HPDE6-E6E7 (cell line): ENCODE data around the gene RFC1.
"Not testable (repeated sequence)": the region's sequence is repeated elsewhere in the genome, so short reads cannot be mapped to it uniquely, and the experiment has no call there.

ENCODE experiments used
- DNase-seq: peaks from one replicate; pipeline ENCODE4 v3.0.0; 2011; ENCODE audit warnings: missing footprints; ENCODE audit errors: extremely low spot score

RFC1 gene

GRCh38 chr4:39365830-39366771, at the start of gene RFC1:
Gene RFC1 (minus strand): TSS chr4:39366362. CDS start chr4:39366241, 121 bp downstream.
- peak; percentile 83 for DNase-seq

DNA sequence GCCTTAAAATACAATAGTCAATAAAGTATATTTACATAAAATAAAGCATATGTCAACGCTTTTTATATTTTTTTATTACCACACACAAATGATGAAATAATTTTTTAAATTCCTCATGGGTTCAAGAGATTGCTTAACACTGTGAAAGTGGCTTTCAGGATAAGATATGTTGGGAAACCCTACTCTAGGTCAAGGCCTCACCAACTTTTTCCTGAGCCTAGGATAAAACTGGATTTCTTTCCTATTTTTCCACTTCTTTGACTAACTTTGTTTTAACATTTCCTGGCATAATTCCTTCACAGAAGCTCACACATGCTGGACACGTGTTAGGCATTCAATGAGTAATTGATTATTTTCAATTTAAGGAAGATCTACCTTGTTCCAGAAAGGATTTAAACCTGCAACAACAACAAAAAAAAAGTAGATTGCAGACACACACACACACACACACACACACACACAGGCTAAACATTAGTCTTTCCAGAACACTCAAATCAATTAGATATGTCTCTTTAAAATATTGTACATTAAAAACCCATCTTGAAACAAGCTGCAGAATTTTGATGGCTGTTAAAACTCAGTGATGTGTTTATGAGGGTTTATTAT, 49.6 kb upstream of the RFC1 start:
- no peak for DNase-seq

DNA sequence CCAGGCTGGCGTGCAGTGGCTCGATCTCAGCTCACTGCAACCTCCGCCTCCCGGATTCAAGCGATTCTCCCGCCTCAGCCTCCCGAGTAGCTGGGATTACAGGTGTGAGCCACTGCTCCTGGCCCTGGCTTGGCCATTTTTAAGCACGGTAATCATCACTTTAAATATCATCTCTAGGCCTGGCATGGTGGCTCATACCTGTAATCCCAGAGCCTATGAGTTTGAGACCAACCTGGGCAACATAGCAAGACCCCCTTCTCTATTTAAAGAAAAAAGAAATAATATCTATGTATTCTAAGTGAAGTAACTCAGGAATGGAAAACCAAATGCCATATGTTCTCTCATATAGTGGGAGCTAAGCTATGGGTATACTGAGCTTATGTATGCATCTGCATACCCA, 45.4 kb upstream of the RFC1 start:
- not testable (repeated sequence) for DNase-seq

DNA sequence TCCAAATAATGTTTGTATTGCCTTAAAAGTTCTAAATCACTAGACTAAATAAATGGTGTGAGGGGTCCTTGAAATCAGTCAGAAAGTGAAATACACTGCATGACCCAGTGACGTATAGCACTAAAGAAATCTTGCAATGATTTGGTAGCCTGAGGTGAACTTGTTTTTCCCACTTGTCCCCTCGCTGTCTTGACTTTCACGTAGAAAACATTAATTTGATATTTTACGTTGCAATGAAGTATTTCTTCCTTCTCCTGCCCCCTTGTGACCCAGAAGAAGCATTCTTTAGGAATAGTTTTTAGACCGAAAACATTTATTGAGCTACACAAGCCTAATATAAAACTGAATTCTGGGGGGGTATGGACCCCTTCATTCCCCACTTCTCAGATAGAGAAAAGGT, 44.3 kb upstream of the RFC1 start:
- no peak for DNase-seq

DNA sequence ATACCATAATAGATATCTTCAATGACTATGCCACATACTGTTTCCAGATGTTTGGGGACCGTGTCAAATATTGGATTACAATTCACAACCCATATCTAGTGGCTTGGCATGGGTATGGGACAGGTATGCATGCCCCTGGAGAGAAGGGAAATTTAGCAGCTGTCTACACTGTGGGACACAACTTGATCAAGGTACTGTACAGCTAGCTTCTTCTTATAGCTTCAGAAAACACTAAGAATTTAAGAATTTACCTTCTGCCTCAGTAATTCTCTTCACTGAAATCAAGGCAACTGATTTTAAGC, 41.4 kb upstream of the RFC1 start:
- no peak for DNase-seq

GRCh38 chr4:39406763-39407583, 40.8 kb upstream of the RFC1 start, which contains the start of gene KLB:
Gene KLB (plus strand): TSS chr4:39406930. CDS start chr4:39406950, 20 bp downstream.
- no peak for DNase-seq

DNA sequence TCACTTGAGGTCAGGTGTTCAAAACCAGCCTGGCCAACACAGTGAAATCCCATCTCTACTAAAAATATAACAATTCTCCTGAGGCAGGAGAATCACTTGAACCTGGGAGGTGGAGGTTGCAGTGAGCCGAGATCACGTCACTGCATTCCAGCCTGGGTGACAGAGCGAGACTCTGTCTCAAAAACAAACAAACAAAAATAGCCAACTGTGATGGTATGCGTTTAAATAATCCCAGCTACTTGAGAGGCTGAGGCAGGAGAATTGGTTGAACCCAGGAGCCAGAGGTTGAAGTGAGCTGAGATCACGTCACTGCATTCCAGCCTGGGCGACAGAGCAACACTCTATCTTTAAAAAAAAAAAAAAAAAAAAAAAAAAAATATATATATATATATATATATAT, 35.5 kb upstream of the RFC1 start:
- DNase-seq, result not testable (repeated sequence)

DNA sequence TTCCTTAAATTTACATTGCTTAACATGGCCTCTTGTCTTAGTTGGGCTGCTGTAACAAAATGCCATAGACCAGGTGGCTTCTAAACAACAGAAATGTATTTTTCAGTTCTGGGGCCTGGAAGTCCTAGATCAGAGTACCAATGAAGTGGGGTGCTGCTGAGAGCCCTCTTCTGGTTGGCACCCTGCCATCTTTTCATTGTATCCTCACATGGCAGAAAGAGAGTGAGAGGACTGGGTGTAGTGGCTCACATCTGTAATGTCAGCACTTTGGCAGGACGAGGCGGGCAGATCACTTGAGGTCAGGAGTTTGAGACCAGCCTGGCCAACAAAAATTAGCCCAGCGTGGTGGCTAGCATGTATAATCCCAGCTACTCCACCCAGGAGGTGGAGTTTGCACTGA, 28.5 kb upstream of the RFC1 start:
- DNase-seq, result no peak

DNA sequence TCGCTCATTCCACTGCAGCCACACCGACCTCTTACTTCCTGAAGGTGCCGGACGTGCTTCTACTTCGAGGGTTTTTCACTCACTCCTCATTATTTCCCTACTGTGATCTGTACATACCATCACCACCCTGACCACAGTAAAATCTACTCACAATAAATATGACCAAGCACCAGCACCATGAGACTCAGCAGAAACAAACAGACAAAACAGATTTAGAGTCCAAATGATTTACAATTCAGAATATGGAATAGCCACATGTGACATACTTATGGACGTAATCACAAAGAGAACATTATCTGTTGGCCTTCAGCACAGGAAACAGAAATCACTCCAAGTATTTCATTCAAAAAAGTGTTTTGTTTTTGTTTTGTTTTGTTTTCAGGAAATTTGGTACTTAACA, 24.4 kb upstream of the RFC1 start:
- DNase-seq, result no peak

DNA sequence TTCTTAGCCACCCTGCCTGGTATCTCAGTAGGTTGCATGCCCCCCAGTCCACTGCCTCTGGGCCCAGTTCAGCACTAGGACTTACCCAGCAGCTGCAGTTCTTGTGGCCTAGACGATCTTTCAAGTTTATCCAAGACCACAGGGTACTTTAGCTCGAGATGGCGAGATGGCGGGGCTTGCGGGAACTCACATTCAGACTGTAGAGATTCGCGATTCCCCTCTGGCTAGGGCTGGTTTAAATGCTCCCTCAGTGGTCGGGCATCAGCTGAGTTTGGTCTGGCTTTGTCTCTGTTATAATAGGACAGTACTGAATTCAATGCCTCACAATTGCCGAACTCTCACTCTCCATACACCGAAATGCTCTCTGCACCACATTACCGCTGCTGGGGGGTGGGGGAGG, 18.4 kb upstream of the RFC1 start:
- no peak for DNase-seq

DNA sequence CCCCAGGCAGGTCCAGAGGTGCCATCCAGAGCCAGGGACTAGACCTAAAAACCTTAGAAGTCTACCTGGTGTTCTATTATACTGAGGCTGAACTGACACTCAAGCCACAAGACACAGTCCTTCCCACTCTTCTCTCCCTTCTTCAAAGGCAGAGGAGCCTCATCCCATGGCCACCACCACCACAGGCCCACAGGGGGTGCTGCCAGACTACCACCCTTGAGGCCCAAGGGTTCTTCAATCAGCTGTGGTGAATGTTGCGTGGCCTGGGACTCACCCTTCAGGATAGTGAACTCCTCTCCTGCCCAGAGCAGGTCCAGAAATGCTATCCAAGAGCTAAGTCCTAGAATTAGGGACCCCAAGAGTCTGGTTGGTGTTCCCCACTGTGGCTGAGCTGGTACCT, 17.5 kb upstream of the RFC1 start:
- DNase-seq, result no peak

DNA sequence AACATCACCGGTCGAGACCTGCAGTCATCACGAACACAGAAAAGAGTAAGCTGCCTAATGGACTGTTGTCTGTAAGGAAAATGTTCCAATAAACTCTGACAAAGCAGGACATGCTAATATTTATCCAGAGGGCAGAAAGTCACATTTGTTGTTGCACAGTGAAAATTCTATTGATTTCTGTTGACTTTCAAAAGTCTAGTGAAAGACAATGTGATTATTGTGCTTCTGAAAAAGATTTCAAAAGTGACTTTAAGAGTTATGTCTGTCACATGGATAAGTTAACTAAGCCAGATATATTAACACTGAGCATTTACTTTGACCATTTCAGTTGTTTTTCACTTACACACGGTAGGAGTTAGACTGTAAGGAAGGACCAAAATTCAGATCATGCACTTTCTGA, 9.3 kb upstream of the RFC1 start:
- no peak for DNase-seq

DNA sequence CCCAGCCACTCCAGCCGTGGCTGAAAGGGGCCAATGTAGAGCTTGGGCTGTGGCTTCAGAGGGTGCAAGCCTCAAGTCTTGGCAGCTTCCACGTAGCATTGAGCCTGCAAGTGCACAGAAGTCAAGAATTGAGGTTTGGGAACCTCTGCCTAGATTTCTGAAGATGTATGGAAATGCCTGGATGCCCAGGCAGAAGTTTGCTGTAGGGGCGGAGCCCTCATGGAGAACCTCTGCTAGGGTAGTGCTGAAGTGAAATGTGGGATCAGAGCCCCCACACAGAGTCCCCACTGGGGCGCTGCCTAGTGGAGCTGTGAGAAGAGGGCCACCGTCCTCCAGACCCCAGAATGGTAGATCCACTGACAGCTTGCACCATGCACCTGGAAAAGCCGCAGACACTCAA, 5.0 kb upstream of the RFC1 start:
- DNase-seq, result not testable (repeated sequence)

DNA sequence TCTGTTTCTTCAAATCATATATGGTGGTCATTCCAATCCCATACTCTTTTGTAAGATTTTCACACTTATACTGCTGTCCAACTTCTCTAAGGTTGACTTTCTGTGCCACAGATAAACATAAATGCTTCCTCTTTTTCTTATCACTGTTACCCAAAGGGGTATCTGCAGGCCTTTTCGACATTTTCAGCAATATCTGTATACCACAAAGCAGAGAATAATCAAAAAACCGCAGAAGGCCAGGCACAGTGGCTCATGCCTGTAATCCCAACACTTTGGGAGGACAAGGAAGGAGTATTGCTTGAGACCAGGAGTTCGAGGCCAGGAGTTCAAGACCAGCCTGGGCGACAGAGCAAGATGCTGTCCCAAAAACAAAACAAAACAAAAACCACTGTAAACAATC, 3.1 kb upstream of the RFC1 start:
- no peak for DNase-seq

GRCh38 chr4:39367166-39367565, 1.0 kb upstream of the RFC1 start:
- DNase-seq, result no peak

- no peak for DNase-seq
Measured at GRCh38 chr4:39365360-39365759, 802 bp downstream of the RFC1 start.

DNA sequence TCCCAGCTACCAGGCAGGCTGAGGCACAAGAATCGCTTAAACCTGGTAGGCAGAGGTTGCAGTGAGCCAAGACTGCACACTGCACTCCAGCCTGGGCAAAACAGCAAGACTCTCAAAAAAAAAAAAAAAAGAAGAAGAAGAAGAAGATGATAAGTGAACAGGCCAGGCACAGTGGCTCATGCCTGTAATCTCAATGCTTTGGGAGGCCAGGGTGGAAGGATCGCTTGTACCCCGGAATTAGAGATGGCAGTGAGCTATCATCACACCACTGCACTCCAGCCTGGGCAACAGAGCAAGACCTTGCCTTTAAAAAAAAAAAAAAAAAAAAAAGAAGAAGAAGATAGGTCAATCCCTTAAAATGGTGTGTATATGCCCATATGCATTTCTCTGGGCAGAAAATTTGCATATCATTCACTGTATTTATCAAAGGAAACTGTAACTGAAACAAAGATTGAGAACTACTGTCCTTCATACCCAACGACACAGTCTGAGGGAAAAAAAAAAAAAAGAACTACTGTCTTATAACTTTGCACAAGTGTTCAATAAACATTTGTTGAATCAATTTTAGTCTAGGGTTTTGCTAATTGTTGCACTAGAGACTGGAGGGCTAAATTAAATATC, 2.3 kb downstream of the RFC1 start:
- DNase-seq, result no peak

- DNase-seq, result no peak
Measured at GRCh38 chr4:39362827-39363226, 3.3 kb downstream of the RFC1 start.

GRCh38 chr4:39360611-39361010, 5.6 kb downstream of the RFC1 start:
- not testable (repeated sequence) for DNase-seq

GRCh38 chr4:39357002-39357401, 9.2 kb downstream of the RFC1 start:
- no peak for DNase-seq

GRCh38 chr4:39354254-39354552, 12.0 kb downstream of the RFC1 start:
- DNase-seq, result no peak
